ENCODE results near the gene P2RX1.
"Not testable (repeated sequence)": the region's sequence is repeated elsewhere in the genome, so short reads cannot be mapped to it uniquely, and the experiment has no call there.

Gene P2RX1

DNA sequence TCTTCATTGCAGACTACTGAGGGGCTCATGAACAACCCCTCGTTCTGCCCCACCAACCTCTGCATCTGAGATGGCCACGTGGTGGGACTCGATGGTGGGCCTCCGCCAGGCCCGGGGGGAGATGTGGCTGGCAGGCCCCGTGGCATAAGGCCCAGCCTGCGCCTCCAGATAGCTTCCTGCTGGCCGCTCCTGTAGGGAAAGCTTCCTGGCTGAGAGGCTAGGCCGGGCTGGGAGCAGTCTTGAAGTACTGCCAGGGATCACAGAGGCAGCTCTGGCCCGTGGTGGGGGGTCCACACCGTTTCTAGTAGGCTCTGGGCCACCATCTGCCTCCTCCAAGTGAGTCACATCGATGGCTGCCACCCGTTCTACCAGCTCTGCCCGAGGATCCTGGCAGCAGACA, 31.0 kb downstream of the P2RX1 start:
- DNase-seq, result no peak

DNA sequence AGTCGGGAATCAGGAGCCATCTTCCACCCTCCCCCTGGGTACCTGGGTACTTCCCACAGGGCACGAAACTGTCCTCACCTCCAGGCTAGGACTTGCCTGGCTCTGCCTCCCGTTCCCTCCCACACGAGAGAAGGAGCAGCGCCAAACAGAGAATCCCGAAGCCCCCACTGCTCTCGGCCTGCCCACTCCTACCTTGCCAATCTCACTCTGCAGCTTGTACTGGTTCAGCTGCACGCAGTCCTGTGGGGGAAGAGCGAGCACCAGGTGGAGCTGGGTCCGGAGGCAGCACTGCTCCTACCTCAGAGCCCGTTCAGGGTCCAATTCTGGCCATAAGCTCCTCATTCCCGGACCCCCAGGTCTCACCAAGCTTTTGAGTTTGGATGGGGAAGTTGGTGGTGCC, 32.1 kb downstream of the P2RX1 start:
- DNase-seq, result no peak

DNA sequence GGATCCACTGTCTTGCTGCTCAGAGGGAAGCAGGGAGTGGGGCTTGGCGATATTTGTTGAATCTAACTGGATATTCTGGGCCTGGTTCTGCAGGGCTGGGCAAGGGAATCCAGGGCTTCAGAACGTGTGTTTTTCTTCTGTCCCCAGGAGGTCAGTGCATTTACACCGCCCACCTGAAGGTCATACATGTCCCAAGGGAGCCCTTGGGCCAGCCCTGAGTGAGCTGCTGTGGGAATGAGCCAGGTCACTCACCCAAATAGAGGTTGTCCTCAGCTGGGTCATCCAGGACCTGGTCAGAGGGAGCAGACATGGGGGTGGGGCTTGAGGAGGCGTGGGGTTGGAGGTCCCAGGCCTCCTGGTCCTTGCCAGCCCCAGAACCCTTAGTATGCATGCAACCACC, 34.0 kb downstream of the P2RX1 start:
- no peak for DNase-seq

DNA sequence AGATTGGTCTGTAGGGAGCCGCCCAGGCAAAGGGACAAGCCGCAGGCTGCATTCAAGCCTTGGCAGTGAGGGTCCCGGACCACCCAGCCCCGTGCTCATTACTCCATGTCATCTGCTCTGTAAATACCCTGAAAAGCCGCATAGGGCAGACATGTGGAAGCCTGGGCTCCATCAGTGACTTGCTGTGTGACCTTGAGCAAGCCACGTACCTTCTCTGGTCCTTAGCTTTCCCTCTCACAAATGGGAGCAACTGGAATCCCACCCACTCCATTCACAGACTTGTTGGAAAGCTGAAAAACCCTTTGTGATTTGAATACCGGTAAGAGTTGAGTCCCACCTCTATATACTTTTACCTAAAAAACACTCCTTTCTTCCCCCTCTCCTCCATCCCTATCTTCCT, 35.3 kb downstream of the P2RX1 start:
- DNase-seq, result no peak

DNA sequence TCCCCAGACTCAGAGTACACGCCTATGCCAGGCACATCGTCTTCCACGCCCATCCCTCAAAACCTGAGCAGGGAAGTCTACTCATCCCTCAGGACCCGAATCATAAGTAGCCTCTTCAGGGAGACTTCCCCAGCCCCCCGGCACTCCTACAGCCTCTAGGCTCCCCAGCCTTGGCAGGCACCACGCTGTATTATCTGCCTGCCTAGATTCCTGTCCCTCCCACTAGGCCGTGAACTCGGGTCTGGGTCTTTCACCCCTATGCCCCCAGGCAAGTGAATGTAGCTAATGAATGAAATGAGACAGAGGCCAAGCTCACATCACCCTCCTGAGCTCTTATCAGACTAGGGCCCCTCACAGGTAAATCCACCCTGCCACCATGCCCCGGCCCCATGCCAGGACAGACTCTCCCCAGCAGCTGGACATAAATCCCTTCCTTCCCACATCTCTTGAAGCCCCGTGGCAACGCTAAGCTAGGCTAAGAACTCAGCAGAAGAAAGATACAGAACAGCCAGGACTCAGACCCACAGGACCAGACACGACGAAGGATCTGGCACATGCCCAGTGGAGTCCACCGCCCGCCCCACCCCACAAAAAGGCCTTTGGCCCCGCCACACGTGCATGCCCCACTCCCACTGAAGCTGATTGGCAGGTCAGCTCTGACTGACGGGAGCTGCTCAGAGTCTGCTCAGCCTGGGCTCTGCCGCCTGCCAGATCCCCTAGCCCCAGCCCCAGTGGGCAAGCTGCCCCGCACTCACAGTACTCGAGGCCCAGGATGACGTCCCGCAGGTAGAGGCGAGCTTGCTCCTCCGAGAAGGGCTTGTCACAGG, 36.5 kb downstream of the P2RX1 start:
- DNase-seq, result no peak

DNA sequence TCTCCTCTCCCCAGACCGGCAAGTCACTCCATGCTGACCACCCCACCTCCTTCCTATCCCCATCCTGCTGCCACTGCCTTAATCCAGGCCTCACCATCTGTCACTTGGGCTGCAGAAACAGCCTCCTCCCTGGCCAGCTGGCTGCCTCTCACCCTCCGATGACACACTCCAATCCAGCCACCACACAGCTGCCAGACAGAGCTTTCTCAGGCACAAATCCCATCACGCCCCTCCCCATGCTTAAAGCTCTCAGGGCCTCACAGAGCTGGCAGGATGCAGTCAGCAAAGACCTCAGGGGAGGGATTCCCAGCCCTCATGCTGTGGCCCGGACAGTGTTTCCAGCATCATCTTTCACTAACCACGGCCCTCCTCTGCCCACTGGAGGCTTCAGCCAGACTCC, 37.1 kb downstream of the P2RX1 start:
- no peak for DNase-seq

DNA sequence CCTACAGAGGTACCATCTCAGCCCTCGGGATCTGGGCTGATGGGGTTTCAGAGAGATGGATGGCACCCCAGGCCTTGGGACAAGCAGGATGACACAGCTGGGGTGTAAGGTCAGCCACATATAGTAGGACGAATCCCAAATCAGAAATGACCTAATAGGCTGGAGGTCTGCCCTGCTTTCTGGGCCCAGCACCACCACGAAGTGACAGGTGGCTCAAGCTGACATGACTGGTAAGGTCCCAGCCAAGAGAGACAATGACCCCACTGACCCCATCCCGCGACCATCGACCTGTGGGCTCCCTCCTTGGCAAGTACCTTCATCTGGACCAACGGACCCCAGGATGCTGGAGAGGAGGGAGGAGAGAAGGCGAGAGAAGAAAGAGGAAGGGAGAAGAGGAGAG, 39.0 kb downstream of the P2RX1 start:
- DNase-seq, result no peak

DNA sequence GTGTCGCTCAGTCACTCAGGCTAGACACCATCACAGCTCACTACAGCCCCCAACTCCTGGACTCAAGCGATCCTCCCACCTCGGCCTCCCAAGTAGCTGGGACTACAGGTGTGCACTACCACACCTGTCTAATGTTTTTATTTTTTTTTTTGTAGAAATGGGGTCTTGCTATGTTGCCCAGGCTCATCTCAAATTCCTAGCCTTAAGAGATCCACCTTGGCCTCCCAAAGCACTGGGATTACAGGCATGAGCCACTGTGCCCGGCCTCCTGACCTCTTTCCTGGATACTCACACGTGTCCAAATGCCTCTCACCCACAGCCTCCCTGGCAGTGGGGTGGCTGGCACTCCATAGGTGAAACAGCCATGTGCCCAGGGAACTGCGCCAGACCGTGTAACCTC, 40.9 kb downstream of the P2RX1 start:
- no peak for DNase-seq

DNA sequence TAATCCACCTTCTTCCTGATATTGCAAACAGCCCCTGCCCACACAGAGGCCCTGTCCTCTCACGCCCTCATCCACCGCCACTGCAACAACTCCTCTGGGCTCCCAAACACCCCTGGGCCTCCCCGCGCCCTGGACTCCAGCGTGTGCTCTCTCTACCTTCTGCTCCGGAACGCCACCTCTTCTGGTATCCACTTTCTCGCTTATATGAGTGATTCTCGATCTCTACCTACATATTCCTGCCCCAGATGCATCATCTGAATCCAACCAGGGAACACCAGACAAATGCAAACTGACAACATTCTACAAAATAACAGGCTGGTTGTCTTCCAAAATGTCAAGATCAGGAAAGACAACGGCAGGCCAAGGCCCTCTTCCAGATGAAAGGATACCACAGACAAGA, 42.4 kb downstream of the P2RX1 start:
- no peak for DNase-seq

DNA sequence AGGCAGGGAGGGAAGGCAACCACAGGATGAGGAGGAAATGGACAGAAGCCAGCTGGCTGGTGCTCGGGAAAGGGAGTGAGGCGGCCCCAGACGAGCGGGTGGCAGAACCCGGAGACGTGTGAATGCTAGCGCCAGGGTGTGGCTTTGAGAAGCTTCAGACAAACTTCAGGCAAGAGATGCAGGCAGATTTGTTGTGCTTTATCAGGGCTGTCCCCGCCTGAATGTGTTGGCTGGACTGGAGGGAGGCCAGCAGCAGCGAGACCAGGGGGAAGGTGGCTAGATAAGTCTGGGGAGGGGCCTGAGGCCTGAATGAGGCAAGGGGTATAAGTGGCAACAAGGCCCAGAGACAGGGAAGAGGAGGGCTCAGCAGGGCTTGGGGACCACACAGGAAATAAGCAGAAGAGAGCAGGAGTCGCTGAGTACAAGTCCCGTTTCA, 45.4 kb downstream of the P2RX1 start:
- no peak for DNase-seq

DNA sequence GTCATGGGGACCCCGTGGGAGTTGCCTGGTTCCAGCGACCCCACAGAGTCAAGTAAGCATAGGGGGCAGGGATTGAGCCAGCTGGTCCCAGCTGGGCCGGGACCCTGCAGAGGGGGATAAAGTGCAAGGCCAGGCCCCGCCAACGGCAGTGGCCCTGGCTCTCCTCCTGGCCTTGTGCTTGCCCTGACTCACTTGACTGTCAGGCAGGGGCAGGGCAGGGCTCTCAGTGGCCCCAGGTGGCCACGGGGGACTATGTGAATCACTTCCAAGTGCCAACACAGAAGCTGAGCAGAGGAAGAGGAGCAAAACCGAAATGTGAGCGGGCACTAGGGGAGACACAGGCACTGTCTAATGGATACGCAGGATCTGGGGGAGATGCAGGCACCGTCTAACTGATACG, 48.7 kb downstream of the P2RX1 start:
- DNase-seq, result no peak

DNA sequence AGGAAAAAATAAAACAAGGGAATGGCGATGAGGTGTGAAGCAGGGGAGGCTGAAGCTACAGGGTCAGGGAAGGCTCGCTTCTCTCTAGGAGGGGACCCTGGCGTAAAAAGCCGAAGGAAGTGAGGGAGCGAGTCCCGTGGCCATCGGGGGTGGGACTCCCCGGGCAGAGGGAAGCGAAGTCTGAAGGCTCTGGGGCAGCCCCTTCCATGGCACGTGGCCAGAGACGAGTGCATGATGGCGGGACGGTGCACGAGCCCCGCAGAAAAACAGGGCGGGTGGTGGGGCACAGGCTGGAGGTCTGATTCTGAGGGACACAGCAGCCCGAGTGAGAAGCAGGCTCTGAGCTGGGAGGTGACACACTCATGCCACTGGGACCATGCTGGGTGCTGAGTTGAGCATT, 49.2 kb downstream of the P2RX1 start:
- no peak for DNase-seq

DNA sequence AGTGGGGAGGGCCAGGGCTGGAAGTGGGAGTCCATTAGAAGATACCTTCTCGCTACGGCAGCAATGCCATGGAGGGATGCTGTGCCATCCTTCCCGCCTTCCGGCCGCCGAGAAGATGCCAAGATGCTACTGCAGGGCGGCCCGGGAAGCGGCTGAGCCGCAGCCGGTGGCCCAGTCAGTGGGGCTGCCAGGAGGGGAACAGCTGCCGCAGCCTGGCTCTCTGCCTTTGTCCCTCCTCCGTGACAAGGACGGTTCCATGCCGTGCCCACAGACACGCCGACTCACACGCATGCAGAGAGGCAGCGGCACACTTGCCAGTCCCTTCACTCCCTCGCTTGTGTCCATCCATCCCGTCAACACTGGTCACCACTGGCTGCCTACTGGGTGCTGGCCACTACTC, 50.0 kb downstream of the P2RX1 start:
- no peak for DNase-seq

DNA sequence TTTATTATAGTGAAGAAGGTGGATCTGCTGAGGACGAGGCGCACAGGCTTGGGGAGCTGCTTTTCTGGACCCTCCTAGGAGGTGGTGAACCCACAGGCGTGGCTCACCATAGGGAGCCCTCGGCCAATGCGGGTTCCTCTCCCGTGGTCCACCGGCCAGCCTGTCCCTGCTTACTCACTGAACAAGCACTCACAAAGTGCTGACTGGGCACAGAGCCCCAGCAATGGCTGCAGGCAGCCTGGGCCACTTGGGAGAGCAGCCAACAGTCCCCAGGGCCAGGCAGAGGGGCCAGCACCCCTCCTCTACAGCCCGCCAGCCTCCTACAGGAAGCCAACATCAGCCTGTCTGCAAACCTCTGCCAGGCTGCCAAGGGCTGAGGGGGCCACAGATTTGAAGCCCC, 51.1 kb downstream of the P2RX1 start:
- no peak for DNase-seq

DNA sequence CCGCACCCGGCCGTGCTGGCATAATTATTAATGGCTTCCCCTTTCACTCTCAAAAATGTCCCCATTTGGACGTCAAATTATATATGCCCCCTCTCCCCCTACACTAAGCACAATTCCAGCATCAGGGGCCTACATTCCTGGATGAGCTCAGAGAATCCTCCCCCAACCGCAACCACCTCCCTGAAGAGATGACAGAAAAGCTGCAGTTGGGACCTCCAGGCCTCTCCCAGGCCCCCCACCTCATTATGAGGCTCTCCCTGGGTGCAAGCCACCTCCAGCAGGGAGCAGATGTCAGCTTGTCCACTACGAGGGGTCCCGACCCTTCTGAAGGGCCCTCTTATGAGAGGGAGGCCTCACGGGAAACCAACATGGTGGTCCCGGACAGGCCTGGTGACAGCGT, 51.7 kb downstream of the P2RX1 start:
- no peak for DNase-seq

DNA sequence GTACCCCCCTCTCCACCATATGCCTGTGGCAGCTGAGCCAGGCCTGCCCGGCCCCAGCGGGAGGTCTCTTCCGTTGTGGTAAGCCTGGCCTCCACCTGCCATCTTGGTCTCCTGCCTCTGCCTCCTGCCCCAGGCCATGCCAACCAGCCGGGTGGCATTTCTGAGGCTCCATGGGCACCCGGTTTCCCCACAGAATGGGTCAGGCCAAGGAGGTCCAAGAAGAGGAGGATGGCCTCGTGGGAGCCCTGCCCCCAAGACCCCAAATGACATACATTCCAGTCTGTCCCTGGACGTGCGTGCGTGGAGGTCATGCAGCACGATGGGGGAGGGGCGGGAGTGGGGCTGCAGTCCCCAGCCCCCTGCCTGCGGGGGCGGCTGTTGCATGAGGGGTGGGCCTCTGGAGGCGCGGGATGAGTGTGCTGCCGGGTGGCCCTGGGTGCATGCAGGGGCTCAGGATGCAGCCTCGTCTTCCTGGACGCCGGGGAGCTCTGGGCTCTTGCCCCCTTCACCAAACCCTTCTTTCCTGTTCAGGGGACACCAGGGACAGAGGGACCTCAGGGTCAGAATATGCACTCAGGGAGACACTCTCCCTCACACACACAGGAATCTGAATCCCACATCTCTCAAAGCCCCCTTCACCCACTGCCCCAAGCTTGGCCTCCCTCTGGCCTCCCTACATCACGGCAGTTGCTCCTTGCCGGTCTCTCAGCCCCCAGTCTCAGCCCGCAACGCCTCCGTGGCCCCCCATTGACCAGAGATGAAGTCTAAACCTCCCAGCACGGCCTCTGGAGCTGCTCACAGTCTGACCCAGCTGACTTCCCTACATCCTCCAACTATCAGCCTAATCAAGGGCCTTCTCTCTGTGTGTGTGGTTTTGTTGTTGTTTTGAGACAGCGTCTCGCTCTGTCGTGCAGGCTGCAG, 54.2 kb downstream of the P2RX1 start:
- no peak for DNase-seq

DNA sequence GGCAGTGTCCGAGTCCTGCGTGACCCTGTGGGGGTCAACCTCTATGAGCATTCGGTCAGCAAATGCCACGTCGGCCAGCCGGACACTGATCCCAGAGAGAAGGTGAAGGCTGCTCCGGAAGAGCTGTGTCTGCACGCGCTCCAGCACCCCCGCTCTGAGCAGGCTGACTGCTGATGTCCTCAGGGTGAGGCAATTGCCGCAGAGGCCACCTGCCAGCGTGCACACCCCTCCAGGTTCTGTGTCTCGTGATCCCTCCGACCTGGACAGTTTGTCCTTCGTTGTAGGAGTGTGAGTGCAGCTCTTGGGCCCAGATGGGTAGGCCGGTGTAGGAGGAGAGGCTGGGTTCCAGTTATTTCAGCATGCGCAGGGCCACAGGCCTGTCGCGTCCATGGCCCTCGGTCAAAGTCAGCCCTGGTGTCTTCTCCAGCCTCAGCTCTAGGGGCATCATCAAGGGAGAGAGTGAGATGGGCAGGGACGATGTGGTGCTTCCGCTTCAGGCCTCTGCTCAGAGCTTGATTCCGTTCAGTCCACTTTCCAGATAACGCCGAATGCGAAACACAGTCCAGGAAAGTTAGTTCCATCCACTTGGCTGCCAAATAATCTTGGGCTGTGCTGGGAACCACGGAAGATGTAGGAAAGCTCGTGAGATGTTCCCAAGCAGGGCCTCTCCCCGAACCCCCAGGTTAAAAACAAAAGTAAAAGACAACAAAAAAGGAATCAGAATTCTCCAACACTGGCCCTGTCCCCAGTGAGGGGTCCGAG, 55.1 kb downstream of the P2RX1 start:
- no peak for DNase-seq

DNA sequence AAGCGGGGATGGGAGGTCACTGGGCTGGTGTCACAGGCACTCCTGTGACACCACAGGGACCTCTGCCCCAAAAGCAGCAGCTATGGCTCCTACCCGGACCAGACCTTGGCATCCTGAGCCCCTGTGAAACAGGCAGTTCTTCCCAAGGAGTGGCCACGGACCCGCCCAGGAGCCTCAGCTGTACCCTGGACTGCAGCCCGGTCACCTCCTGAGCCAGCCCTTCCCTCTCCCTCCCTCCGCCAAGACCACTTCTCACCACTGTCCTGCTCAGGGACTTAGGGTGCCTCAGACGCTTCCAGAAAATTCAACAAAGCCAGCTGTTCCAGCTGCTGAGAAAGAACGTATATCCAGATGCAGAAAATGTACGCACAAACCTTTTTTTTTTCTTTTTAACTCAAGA, 56.3 kb downstream of the P2RX1 start:
- DNase-seq, result no peak

DNA sequence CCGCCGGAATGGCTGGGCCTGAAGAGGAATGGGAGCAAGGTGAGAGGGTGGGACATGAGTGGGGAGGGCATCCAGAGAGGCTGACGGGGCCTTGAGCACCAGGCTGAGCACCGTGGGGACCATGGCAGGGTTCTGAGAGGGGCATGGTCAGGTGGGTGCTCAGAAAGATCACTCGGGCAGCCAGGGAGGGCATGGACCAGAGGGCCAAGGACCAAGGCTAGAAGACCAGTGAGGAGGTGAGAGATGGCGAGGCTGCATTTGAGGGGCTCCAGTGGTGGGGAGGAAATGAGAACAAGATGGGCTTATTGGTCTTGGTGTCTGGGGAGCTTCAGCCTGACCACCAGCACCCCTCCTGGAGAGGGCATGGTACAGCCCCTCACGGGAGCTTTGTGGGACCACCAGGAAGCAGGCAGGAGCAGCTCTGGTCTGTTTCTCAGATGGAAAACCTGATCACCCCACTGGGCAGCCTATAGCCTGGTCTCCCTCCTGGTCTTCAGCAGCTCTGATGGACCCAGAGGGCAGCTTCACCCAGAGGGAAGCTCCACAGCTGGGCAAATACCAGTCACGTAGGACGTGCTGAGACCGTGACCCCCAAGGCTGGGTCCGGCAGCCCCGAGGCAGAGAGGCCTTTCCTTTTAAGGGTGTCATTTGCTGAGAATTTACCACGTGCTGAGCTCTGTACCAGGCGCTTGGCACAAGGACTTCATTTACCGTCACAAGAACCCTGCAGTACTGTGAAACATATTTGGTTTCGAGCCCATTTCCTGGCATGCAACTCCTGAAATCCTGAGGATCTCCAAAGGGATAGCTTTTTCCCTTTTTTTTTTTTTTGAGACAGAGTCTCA, 58.8 kb downstream of the P2RX1 start:
- DNase-seq, result no peak

DNA sequence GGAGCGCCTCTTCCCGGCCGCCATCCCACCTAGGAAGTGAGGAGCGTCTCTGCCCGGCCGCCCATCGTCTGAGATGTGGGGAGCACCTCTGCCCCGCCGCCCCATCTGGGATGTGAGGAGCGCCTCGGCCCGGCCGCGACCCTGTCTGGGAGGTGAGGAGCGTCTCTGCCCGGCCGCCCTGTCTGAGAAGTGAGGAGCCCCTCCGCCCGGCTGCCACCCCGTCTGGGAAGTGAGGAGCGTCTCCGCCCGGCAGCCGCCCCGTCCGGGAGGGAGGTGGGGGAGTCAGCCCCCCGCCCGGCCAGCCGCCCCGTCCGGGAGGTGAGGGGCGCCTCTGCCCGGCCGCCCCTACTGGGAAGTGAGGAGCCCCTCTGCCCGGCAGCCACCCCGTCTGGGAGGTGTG, 62.1 kb downstream of the P2RX1 start:
- not testable (repeated sequence) for DNase-seq

DNA sequence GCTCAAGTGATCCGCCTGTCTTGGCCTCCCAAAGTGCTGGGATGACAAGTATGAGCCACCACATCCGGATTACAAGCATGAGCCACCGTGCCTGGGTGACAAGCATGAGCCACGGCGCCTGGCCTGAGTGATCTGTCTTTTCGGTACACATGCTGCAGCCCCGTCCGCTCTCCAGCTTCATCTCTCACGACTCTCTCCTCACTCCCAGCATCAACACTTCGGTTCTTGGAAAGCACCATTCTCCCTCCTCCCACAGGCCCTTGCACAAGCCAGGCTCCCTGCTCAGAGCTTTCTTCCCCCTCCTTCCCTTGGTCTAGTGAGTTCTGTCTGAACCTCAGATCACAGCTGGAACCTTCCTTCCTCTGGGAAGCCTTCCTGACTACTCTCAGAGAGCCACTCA, 63.7 kb downstream of the P2RX1 start:
- DNase-seq, result no peak

DNA sequence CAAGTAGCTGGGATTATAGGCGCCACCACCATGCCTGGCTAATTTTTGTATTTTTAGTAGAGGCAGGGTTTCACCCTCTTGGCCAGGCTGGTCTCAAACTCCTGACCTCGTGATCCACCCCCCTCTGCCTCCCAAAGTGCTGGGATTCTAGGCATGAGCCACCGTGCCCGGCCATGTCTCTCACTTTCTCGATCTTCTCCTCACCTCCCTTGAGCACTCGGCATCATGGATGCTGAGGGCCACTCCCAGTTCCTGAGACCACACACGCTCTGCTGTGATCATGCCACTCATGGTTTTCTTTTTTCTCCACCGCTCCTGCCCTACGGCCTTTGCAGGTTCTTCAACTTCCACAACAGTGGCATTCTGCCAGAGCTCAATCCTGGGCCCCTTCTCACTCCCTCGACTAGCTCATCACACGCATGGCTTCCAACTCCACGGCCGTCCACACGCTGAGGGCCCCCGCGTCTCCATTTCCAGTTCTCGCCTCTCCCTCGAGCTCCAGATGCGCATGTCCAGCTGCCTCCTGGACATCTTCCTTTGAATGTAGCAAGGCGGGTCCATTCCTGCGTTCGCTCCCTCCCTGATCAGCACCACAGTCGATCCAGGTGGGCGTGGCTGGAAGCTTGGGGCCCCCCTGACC, 64.7 kb downstream of the P2RX1 start:
- DNase-seq, result no peak
